C1 segment of cervical spinal cord (tissue), 14 donors: ENCODE data around the gene ABCC6.
"Not testable (repeated sequence)": the region's sequence is repeated elsewhere in the genome, so short reads cannot be mapped to it uniquely, and the experiment has no call there.

ENCODE experiments used
- DNase-seq, 14 donors: peaks; one replicate each; lab custom pipeline; 2025; lab: John Stamatoyannopoulos, UW

ABCC6 gene

GRCh38 chr16:16112450-16113053, 110.7 kb downstream of the ABCC6 start:
- no peak for DNase-seq

- DNase-seq = no peak
Observed at GRCh38 chr16:16111639-16112038, 111.7 kb downstream of the ABCC6 start.

DNA sequence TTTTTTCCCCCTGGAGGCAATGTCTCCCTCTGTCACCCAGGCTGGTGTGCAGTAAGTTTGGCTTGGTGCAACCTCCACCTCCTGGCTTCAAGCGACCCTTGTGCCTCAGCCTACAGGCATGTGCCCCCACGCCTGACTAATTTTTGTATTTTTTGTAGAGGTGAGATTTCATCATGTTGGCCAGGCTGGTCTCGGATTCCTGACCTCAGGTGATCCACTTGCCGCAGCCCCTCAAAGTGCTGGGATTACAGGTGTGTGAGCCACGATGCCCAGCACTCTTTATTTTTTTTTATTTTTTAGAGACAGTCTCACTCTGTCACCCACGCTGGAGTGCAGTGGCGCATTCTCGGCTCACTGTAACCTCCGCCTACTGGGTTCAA, 113.2 kb downstream of the ABCC6 start:
- no peak for DNase-seq

- no peak for DNase-seq
Observed at GRCh38 chr16:16109453-16110110, 113.7 kb downstream of the ABCC6 start.

DNA sequence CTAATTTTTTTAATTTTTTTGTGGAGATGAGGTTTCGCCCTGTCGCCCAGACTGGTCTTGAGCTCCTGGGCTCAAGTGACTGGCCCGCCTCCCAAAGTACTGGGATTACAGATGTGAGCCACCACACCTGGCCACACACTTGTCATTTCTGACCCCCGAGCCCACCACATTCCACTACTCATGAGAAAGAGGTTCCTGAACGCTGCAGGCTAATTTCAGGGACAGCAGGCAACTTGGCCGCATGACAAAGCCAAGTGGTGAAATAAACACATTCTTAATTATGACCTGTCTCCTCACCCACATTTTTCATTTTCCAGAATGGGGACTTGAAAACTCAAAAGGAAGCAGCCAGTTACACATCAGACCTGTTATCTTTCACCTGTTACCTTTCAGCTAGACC, 114.5 kb downstream of the ABCC6 start:
- DNase-seq = no peak

DNA sequence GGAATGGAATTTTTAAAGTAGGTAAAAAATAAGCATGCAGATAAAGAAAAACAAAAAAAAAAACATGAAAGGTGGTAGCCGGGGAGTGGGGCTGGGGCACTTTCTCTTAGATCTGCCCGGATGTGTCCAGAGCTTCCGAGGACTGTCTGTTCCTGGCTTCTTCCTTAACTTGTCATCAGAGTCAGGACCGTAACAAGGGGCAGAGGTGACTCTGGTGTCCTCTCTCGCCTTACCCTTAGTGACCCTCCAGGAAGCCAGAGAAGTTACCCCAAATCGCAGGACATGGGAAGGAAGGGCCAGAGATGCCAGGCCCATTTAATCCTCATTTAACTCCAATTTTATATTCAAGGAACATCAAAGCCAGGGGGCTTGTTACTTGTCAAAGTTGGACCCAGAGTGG, 115.5 kb downstream of the ABCC6 start:
- no peak for DNase-seq

DNA sequence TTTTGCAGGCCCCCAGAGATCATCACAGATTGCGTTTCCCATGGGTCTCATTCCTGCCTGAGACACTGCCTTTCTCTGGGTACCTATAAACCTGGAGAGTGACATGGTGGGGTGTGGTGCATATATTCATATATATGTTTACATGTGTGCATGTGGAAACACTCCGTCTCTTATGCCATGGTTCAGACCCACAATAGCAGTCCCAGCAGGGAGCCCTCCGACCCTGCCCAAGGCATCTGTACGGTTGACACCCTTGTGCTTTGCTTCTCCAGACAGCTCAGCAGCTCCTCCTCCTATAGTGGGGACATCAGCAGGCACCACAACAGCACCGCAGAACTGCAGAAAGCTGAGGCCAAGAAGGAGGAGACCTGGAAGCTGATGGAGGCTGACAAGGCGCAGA, 116.8 kb downstream of the ABCC6 start:
- no peak for DNase-seq

DNA sequence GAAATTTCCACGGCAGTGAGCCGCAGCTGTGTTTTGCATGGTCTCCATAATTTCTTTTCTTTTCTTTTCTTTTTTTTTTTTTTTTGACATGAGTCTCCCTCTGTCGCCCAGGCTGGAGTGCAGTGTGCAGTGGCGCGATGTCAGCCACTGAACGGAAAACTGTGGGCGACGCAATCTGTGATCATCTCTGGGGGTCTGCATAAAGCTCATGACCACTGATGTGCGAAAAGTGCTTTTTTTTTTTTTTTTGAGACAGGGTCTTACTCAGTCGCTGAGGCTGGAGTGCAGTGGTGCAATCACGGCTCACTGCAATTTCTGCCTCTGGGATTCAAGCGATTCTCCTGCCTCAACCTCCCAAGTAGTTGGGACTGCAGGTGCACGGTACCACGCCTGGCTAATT, 117.6 kb downstream of the ABCC6 start:
- DNase-seq = no peak

DNA sequence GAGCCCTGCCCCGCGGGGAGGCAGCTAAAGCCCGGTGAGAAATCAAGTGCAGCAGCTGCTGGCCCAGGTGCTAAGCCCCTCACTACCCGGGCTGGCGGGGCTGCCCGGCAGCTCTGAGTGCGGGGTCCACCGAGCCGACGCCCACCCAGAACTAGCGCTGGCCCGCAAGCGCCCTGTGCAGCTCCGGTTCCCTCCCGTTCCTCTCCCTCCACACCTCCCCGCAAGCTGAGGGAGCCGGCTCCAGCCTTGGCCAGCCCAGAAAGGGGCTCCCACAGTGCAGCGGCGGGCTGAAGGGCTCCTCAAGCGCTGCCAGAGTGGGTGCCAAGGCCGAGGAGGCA, 118.5 kb downstream of the ABCC6 start:
- not testable (repeated sequence) for DNase-seq

- not testable (repeated sequence) for DNase-seq
Observed at GRCh38 chr16:16104132-16104803, 119.0 kb downstream of the ABCC6 start.

GRCh38 chr16:16102738-16103137, 120.6 kb downstream of the ABCC6 start:
- no peak for DNase-seq

DNA sequence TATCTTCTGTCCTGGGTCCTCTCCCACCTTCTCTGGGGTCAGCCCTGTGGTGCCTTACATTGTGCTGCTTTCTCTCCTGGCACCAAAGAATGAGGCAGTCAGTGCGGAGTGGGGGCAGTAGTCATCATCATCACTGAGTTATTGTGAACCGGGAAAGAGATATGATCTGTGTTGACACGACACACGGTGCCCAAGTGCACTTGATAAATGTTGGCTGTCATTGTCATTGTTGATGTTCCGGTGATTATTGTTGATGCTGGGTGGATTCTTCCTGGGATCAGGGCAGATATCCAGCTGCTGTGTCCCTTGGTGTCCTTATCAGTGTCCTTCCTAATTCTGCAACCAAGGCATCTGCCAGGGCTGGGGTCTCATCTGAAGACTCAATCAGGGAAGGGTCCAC, 121.7 kb downstream of the ABCC6 start:
- no peak for DNase-seq

DNA sequence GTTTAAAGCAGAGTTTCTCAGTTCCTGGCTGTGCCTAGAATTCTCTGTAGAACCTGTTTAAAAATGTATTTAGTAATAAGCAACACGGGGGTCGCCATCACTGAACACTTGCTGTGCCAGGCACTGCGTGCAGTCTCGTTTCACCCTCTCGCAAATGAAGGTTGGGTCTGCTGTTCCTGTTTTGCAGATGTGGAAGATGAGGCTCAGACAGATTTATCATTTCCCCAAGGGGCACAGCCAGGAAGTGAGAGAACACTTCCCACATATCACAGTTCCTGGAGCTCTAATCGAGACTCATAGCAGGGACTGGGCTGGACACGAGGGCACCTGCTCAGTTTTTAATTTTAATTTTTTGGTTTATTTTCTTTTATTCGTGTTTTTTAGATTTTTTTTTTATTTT, 122.7 kb downstream of the ABCC6 start:
- DNase-seq = no peak

GRCh38 chr16:16099320-16099719, 124.0 kb downstream of the ABCC6 start:
- DNase-seq = no peak
